ENCODE results near the gene MVB12A. TPM values are rescaled to one million over a fixed set of nuclear protein-coding genes. Genes with fewer than 3 reads are reported as not detected.
A peak's percentile ranks its signal among the peaks of the same experiment; 100 is the strongest.

The MVB12A gene
- total RNA-seq, 1 donor from 2014 or later = 33.2 TPM

DNA sequence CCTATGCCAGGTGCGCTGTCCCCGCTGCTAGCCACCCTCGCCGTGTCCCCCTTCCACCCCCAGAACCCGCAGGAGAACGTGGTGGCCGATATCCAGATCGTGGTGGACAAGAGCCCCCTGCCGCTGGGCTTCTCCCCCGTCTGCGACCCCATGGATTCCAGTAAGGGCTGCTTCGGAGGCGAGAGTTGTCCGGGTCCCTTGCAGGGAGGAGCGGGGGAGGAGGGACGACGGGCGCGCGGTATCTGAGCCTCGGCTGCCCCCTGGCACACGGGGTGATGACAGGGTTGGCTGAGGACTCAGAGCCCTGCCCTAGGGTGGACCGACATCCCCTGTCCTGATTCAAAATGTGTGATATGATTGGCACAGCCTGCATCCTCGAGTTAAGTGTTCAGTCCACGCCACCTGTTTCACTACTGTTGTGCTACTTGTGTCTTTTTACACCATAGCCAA, 653 bp downstream of the MVB12A start:
- TF ChIP-seq EZH2phosphoT487 (IDR thresholded peaks at IDR 0.05) (no peak), EZH2 (IDR thresholded peaks at IDR 0.05) (no peak)
- TF ChIP-seq, protein P1, sequence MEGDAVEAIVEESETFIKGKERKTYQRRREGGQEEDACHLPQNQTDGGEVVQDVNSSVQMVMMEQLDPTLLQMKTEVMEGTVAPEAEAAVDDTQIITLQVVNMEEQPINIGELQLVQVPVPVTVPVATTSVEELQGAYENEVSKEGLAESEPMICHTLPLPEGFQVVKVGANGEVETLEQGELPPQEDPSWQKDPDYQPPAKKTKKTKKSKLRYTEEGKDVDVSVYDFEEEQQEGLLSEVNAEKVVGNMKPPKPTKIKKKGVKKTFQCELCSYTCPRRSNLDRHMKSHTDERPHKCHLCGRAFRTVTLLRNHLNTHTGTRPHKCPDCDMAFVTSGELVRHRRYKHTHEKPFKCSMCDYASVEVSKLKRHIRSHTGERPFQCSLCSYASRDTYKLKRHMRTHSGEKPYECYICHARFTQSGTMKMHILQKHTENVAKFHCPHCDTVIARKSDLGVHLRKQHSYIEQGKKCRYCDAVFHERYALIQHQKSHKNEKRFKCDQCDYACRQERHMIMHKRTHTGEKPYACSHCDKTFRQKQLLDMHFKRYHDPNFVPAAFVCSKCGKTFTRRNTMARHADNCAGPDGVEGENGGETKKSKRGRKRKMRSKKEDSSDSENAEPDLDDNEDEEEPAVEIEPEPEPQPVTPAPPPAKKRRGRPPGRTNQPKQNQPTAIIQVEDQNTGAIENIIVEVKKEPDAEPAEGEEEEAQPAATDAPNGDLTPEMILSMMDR (IDR thresholded peaks at IDR 0.05) = peak; percentile 32
- Histone ChIP-seq H3K36me3 (no peaks in the 10 kb centered on the region), H3K9ac (no peak overlapping the region), H3K27ac (no peak overlapping the region), H3K4me1 (peaks cover 11% of the 10 kb centered on the region), H2AFZ (replicated peaks) (peak overlapping the region; percentile 85), H3F3A (ENCODE audit: low read depth) (peaks cover 51% of the 10 kb centered on the region), H3K4me2 (peak overlapping the region; percentile 84), H3K79me2 (ENCODE audit: low read depth) (no peaks in the 10 kb centered on the region), H3K4me3 (peak overlapping the region; percentile 87), H3K9me3 (ENCODE audit: low read depth) (no peaks in the 10 kb centered on the region), H4K20me1 (ENCODE audit: low read depth) (no peaks in the 10 kb centered on the region), H3K27me3 (no peaks in the 10 kb centered on the region)
- peak; percentile 77 for DNase-seq (ENCODE audit: low spot score)
- H3K36me3 Mint-ChIP-seq = peaks cover 2% of the 10 kb centered on the region
- H3K27ac Mint-ChIP-seq = no peak overlapping the region
- peaks cover 28% of the 10 kb centered on the region for H3K4me1 Mint-ChIP-seq
- peaks cover 6% of the 10 kb centered on the region for H3K27me3 Mint-ChIP-seq (ENCODE audit: insufficient read depth, low read depth)
- H3K9me3 Mint-ChIP-seq = no peaks in the 10 kb centered on the region
- H3K4me3 Mint-ChIP-seq = peak overlapping the region; percentile 93

DNA sequence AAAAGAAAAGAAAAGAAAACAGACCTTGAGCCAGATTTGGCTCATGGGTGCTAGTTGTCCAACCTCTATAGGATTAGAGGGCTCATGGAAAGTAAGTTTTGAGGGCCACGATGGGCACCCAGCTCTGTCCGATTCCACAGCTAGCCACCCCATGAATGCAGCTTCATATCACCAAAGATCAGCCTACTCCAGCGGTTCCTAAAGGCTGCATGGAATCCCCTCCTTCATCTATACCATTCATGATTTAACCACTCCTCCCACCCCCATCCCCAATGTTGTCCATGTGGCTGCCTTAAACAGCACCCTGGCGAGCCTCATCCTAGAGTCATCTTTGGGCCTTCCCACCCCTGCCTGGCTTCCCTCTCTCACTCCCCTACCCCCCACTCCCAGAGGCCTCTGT, 2.1 kb downstream of the MVB12A start:
- H3K79me2 ChIP-seq (ENCODE audit: low read depth) = no peaks in the 10 kb centered on the region
- no peaks in the 10 kb centered on the region for H3K27me3 ChIP-seq
- peaks cover 5% of the 10 kb centered on the region for H3K4me1 ChIP-seq
- no peak overlapping the region for H2AFZ ChIP-seq (replicated peaks)
- peaks cover 2% of the 10 kb centered on the region for H3K36me3 Mint-ChIP-seq
- no peak overlapping the region for H3K27ac ChIP-seq
- no peaks in the 10 kb centered on the region for H3K9me3 ChIP-seq (ENCODE audit: low read depth)
- H4K20me1 ChIP-seq (ENCODE audit: low read depth) = no peaks in the 10 kb centered on the region
- peak overlapping the region; percentile 50 for H3K4me3 Mint-ChIP-seq
- H3K4me3 ChIP-seq = no peak overlapping the region
- H3K27me3 Mint-ChIP-seq (ENCODE audit: insufficient read depth, low read depth) = peaks cover 5% of the 10 kb centered on the region
- H3K9me3 Mint-ChIP-seq = no peaks in the 10 kb centered on the region
- no peak for DNase-seq (ENCODE audit: low spot score)
- peaks cover 24% of the 10 kb centered on the region for H3K4me1 Mint-ChIP-seq
- H3K4me2 ChIP-seq = no peak overlapping the region
- no peaks in the 10 kb centered on the region for H3K36me3 ChIP-seq
- peaks cover 38% of the 10 kb centered on the region for H3F3A ChIP-seq (ENCODE audit: low read depth)
- TF ChIP-seq EZH2phosphoT487 (IDR thresholded peaks at IDR 0.05) (no peak), EZH2 (IDR thresholded peaks at IDR 0.05) (no peak)
- TF ChIP-seq, protein P1 (IDR thresholded peaks at IDR 0.05) = no peak
- no peak overlapping the region for H3K27ac Mint-ChIP-seq
- H3K9ac ChIP-seq = no peak overlapping the region

DNA sequence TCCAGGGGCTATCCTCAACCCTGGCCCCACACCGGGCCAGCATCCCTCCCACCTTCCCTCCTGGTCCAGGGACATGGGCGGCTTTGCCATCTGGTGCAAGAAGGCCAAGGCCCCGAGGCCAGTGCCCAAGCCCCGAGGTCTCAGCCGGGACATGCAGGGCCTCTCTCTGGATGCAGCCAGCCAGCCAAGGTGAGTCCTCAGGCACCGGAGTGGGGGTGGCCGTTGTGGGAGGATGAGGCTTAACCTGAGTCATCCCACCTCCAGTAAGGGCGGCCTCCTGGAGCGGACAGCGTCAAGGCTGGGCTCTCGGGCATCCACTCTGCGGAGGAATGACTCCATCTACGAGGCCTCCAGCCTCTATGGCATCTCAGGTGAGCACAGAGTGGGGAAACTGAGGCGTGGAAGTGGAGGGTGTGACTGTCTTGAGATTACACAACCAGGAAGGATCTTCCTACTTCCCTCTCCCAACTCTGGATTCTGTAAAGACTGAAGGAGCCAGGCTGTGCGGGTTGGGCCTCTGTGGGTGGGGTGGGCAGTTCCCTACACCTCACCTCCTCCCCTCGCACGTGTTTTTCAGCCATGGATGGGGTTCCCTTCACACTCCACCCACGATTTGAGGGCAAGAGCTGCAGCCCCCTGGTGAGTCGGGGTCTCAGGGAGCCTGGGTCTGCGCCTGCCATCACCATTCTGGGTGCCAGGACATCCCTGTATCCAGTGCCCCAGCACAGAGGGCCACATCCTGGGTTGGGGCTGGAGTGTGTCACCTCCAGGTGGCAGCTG, 3.8 kb downstream of the MVB12A start:
- H3K4me3 Mint-ChIP-seq = peak overlapping the region; percentile 50

More for the DNA sequence above, 3.8 kb downstream of the MVB12A start:
- Histone ChIP-seq H2AFZ (replicated peaks) (no peak overlapping the region), H3K27me3 (no peaks in the 10 kb centered on the region), H4K20me1 (ENCODE audit: low read depth) (no peaks in the 10 kb centered on the region), H3K79me2 (ENCODE audit: low read depth) (no peaks in the 10 kb centered on the region), H3K27ac (no peak overlapping the region), H3K4me3 (no peak overlapping the region), H3K36me3 (no peaks in the 10 kb centered on the region), H3K4me2 (no peak overlapping the region), H3F3A (ENCODE audit: low read depth) (peaks cover 26% of the 10 kb centered on the region), H3K9me3 (ENCODE audit: low read depth) (no peaks in the 10 kb centered on the region), H3K4me1 (peaks cover 5% of the 10 kb centered on the region), H3K9ac (no peak overlapping the region)
- no peak overlapping the region for H3K27ac Mint-ChIP-seq
- H3K4me1 Mint-ChIP-seq = peaks cover 23% of the 10 kb centered on the region
- peaks cover 2% of the 10 kb centered on the region for H3K36me3 Mint-ChIP-seq
- TF ChIP-seq, protein P1 (IDR thresholded peaks at IDR 0.05) = no peak
- no peak for TF ChIP-seq EZH2phosphoT487 (IDR thresholded peaks at IDR 0.05)
- TF ChIP-seq EZH2 (IDR thresholded peaks at IDR 0.05) = no peak
- H3K9me3 Mint-ChIP-seq = no peaks in the 10 kb centered on the region
- DNase-seq (ENCODE audit: low spot score) = no peak
- H3K27me3 Mint-ChIP-seq (ENCODE audit: insufficient read depth, low read depth) = peaks cover 4% of the 10 kb centered on the region
